ENCODE results near the gene PEX1.
"Not testable (repeated sequence)": the region's sequence is repeated elsewhere in the genome, so short reads cannot be mapped to it uniquely, and the experiment has no call there.

Gene PEX1

GRCh38 chr7:92460510-92460909 is 67.8 kb downstream of the PEX1 start:
- no peak for DNase-seq (ENCODE audit: low read depth)

- DNase-seq (ENCODE audit: low read depth): no peak
Observed at GRCh38 chr7:92460109-92460508, 68.2 kb downstream of the PEX1 start.

- DNase-seq (ENCODE audit: low read depth): no peak
Observed at GRCh38 chr7:92456236-92456635, 72.1 kb downstream of the PEX1 start.

- DNase-seq (ENCODE audit: low read depth): no peak
Observed at GRCh38 chr7:92451645-92452044, 76.7 kb downstream of the PEX1 start.

- DNase-seq (ENCODE audit: low read depth): peak; percentile 35
Observed at GRCh38 chr7:92448205-92448747, 80.0 kb downstream of the PEX1 start.

GRCh38 chr7:92447345-92448204 is 80.7 kb downstream of the PEX1 start, which contains the start of gene GATAD1:
Gene GATAD1 (plus strand): TSS chr7:92447482. CDS start chr7:92447730, 248 bp downstream.
- DNase-seq (ENCODE audit: low read depth): peak; percentile 68

GRCh38 chr7:92446869-92447344 is 81.4 kb downstream of the PEX1 start:
- DNase-seq (ENCODE audit: low read depth): no peak

- not testable (repeated sequence) for DNase-seq (ENCODE audit: low read depth)
Observed at GRCh38 chr7:92442720-92443119, 85.6 kb downstream of the PEX1 start.

GRCh38 chr7:92437956-92438491 is 90.3 kb downstream of the PEX1 start:
- DNase-seq (ENCODE audit: low read depth): no peak
